ENCODE data around the gene ARHGEF19.
"Not testable (repeated sequence)": the region's sequence is repeated elsewhere in the genome, so short reads cannot be mapped to it uniquely, and the experiment has no call there.

DNA sequence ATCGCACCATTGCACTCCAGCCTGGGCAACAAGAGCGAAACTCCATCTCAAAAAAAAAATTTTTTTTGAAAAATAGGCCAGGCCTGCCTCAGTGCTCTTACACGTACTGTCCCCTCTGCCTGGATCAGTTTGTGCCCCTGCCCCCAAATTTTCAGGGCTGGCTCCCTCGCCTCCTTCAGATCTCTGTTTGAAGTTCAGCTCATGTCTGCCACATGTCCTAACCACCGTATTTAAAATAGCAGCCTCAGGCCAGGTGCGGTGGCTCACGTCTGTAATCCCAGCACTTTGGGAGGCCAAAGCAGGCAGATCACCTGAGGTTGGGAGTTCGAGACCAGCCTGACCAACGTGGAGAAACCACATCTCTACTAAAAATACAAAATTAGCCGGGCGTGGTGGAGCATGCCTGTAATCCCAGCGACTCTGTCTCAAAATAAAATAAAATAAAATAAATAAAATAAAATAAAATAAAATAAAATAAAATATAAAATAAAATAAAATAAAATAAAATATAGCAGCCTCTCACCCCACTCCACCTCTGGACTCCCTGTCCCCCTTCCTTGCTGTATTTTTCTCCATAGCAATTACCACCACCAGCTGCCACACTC is 48.7 kb downstream of the ARHGEF19 start:
- TF ChIP-seq, protein P1, sequence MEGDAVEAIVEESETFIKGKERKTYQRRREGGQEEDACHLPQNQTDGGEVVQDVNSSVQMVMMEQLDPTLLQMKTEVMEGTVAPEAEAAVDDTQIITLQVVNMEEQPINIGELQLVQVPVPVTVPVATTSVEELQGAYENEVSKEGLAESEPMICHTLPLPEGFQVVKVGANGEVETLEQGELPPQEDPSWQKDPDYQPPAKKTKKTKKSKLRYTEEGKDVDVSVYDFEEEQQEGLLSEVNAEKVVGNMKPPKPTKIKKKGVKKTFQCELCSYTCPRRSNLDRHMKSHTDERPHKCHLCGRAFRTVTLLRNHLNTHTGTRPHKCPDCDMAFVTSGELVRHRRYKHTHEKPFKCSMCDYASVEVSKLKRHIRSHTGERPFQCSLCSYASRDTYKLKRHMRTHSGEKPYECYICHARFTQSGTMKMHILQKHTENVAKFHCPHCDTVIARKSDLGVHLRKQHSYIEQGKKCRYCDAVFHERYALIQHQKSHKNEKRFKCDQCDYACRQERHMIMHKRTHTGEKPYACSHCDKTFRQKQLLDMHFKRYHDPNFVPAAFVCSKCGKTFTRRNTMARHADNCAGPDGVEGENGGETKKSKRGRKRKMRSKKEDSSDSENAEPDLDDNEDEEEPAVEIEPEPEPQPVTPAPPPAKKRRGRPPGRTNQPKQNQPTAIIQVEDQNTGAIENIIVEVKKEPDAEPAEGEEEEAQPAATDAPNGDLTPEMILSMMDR (IDR thresholded peaks at IDR 0.05), result not testable (repeated sequence)
- TF ChIP-seq POLR2A (IDR thresholded peaks at IDR 0.05), result not testable (repeated sequence)

Measured in thyroid gland (tissue), 4 donors.